HepG2 (cell line): Measurements from ENCODE around the gene POLR3E. TPM values are rescaled to one million over a fixed set of nuclear protein-coding genes. Genes with fewer than 3 reads are reported as not detected.
A peak's percentile ranks its signal among the peaks of the same experiment; 100 is the strongest.

ENCODE experiments used
- ATAC-seq: fragments of 200-7000 bp; cut with Tn5 transposase; 3 replicates; pipeline ENCODE4 v1.9.1; 2020; ENCODE audit warnings: mild to moderate bottlenecking, moderate library complexity
- BruUV-seq: library from RNA; stranded (reverse); fragments of 400-500 nt; replicated peaks from 2 replicates; lab custom pipeline; 2021; lab: Mats Ljungman, UMichigan
- CTCF ChIA-PET: fragments of 300-600 bp; formaldehyde crosslinking; extraction: SDS; loops from one replicate; lab custom pipeline; 2021; ENCODE audit warnings: low total read pairs, inconsistent platforms, low intra/inter-chr PET ratio; lab: Yijun Ruan, JAX
- POLR2A ChIA-PET: fragments of 350-600 bp; sonication (Branson Sonifier 250); formaldehyde crosslinking; loops from one replicate; lab custom pipeline; 2020; ENCODE audit warnings: antibody characterized with exemption, inconsistent platforms; lab: Yijun Ruan, JAX
- DNase-seq: peaks from one replicate; pipeline ENCODE4 v3.0.0-alpha.2; 2015; ENCODE audit warnings: low spot score
- FAIRE-seq: peaks from 3 replicates; lab custom pipeline; 2011; peaks lifted over from hg19 to GRCh38; lab: Jason Lieb, UNC
- H2AFZ ChIP-seq: one replicate; pipeline ENCODE4 v1.6.1; 2011; ENCODE audit warnings: low read length, inconsistent platforms
- H3K27ac ChIP-seq: fragments of 300-600 bp; 3 replicates; pipeline ENCODE4 v1.8.0; 2011; ENCODE audit warnings: mixed run types, mild to moderate bottlenecking, mixed read lengths, low read length, inconsistent platforms; ENCODE audit not compliant: insufficient read depth; ENCODE audit errors: extremely low read length
- H3K27me3 ChIP-seq, 2 experiments: fragments of 200-600 bp in 1 of 2; 2 replicates in 1 of 2; 3 replicates in 1 of 2; pipeline versions ENCODE4 v1.6.0 to v1.8.0; 2011; ENCODE audit warnings: low read length in 2 of 2, mild to moderate bottlenecking in 2 of 2, moderate library complexity in 2 of 2, inconsistent platforms in 1 of 2; ENCODE audit not compliant: insufficient read depth in 2 of 2, control insufficient read depth in 1 of 2
- H3K36me3 ChIP-seq, 2 experiments: fragments of 200-600 bp in 1 of 2; replicated peaks in 1 of 2; 2 replicates in 1 of 2; 3 replicates in 1 of 2; pipeline versions ENCODE4 v1.5.1 to v1.8.0; 2011; ENCODE audit warnings: low read length in 2 of 2, inconsistent platforms in 1 of 2; ENCODE audit not compliant: insufficient read depth in 2 of 2, control insufficient read depth in 1 of 2
- H3K4me1 ChIP-seq: 2 replicates; pipeline ENCODE4 v1.5.1; 2012; ENCODE audit warnings: low read length, inconsistent platforms; ENCODE audit not compliant: insufficient read depth
- H3K4me2 ChIP-seq: 2 replicates; pipeline ENCODE4 v1.6.0; 2011; ENCODE audit warnings: low read depth, low read length, inconsistent platforms
- H3K4me3 ChIP-seq, 3 experiments: fragments of 200-600 bp in 1 of 3; sonication (generic), shearing (Covaris generic) in 1 of 3; replicated peaks in 1 of 3; 2 replicates each; pipeline ENCODE4 v1.5.1; 2011 to 2016; ENCODE audit warnings: low read length in 3 of 3, inconsistent platforms in 2 of 3, low read depth in 2 of 3, mild to moderate bottlenecking in 2 of 3, control low read depth in 1 of 3, mixed read lengths in 1 of 3; ENCODE audit not compliant: insufficient read depth in 1 of 3
- H3K79me2 ChIP-seq: one replicate; pipeline ENCODE4 v1.6.1; 2011; ENCODE audit warnings: low read length, inconsistent platforms; ENCODE audit not compliant: insufficient read depth
- H3K9ac ChIP-seq: 2 replicates; pipeline ENCODE4 v1.6.0; 2011; ENCODE audit warnings: mild to moderate bottlenecking, low read depth, low read length, inconsistent platforms; ENCODE audit not compliant: insufficient read depth
- H3K9me3 ChIP-seq: 2 replicates; pipeline ENCODE4 v1.5.1; 2012; ENCODE audit warnings: mild to moderate bottlenecking, low read length
- H4K20me1 ChIP-seq: 2 replicates; pipeline ENCODE4 v1.6.0; 2011; ENCODE audit warnings: inconsistent platforms, mild to moderate bottlenecking, low read length, moderate library complexity; ENCODE audit not compliant: insufficient read depth
- ARNT2 ChIP-seq: sonication (generic); formaldehyde crosslinking; IDR thresholded peaks from 2 replicates; pipeline ENCODE4 v1.8.0; 2022; ENCODE audit warnings: mild to moderate bottlenecking, low read depth, missing genetic modification reagents, moderate library complexity
- CCDC6 ChIP-seq: sonication (generic); formaldehyde crosslinking; IDR thresholded peaks from 2 replicates; pipeline ENCODE4 v1.8.1; 2022; ENCODE audit warnings: mild to moderate bottlenecking, missing genetic modification reagents, moderate library complexity
- CEBPB ChIP-seq: IDR thresholded peaks from 2 replicates; pipeline ENCODE4 v1.6.1; 2011; ENCODE audit warnings: low read depth, low read length, improper control_type of control experiment, borderline replicate concordance
- CHD4 ChIP-seq: fragments of 200-600 bp; sonication (generic); IDR thresholded peaks from 2 replicates; pipeline ENCODE4 v1.7.0; 2017; ENCODE audit warnings: mild to moderate bottlenecking, low read length, borderline replicate concordance
- DNMT3B ChIP-seq: conservative IDR thresholded peaks from 2 replicates; pipeline ENCODE4 v1.6.1; 2016; ENCODE audit warnings: missing biosample characterization, control low read depth
- KDM3A ChIP-seq: IDR thresholded peaks from 2 replicates; pipeline ENCODE4 v1.6.1; 2018; ENCODE audit warnings: low read depth, missing compliant biosample characterization
- RXRB ChIP-seq: IDR thresholded peaks from 2 replicates; pipeline ENCODE4 v1.6.1; 2016; ENCODE audit warnings: borderline replicate concordance, missing genetic modification reagents, missing compliant biosample characterization
- TCF12 ChIP-seq, 2 experiments: fragments of 450-650 bp in 1 of 2; sonication (generic) in 1 of 2; formaldehyde crosslinking in 1 of 2; IDR thresholded peaks; 2 replicates each; pipeline versions ENCODE4 v1.6.1 to v1.8.0; 2017 to 2022; ENCODE audit warnings: antibody characterized with exemption in 1 of 2, mild to moderate bottlenecking in 1 of 2, missing genetic modification reagents in 1 of 2, moderate library complexity in 1 of 2
- ZC3H13 ChIP-seq: sonication (generic); formaldehyde crosslinking; IDR thresholded peaks from 2 replicates; pipeline ENCODE4 v1.8.1; 2023; ENCODE audit warnings: mild to moderate bottlenecking, missing genetic modification reagents, moderate library complexity
- ZFP36L2 ChIP-seq: sonication (generic); formaldehyde crosslinking; IDR thresholded peaks from 2 replicates; pipeline ENCODE4 v1.4.0; 2020; ENCODE audit warnings: missing genetic modification reagents
- ZKSCAN5 ChIP-seq: sonication (generic); formaldehyde crosslinking; IDR thresholded peaks from 2 replicates; pipeline ENCODE4 v1.5.1; 2020; ENCODE audit warnings: mild to moderate bottlenecking, missing genetic modification reagents
- ZNF577 ChIP-seq: sonication (generic); formaldehyde crosslinking; IDR thresholded peaks from 2 replicates; pipeline ENCODE4 v1.4.0; 2020; ENCODE audit warnings: mild to moderate bottlenecking, low read depth, missing genetic modification reagents, borderline replicate concordance
- WGBS: methylation state at CpG from one replicate; pipeline ENCODE4 v1.1.6; 2017; ENCODE audit warnings: low lambda C conversion rate; 5-methylcytosine and 5-hydroxymethylcytosine counted together
- in situ Hi-C: cut with HindIII; loops from 2 replicates; pipeline ENCODE4 v1.10.0; 2017; ENCODE audit warnings: low pct_unique_long_range_greater_than_20kb; ENCODE audit not compliant: extremely low pct_ligation_motif_present
- intact Hi-C: fragments of 100-400 bp; cut with micrococcal nuclease; formaldehyde crosslinking; loops from one replicate; pipeline ENCODE4 v1.10.0; 2022; ENCODE audit not compliant: unreplicated experiment
- polyA plus RNA-seq, 8 experiments: library from polyadenylated mRNA; depleted of rRNA in 3 of 8; stranded (reverse) in 7 of 8; unstranded in 1 of 8; fragments of >200 nt; fragmentation: Illumina TruSeq in 4 of 8; extraction: Trizol in 4 of 8; gene quantifications; 2 replicates each; pipeline versions ENCODE4 v1.2.1 to v1.2.3, GENCODE V29; 2011 to 2016; ENCODE audit warnings: low read depth in 4 of 8, missing spikeins in 1 of 8, mixed read lengths in 1 of 8; ENCODE audit not compliant: insufficient read depth in 1 of 8
- total RNA-seq, 5 experiments: library from RNA; depleted of rRNA; stranded (reverse); fragments of >200 nt; fragmentation: Illumina TruSeq; extraction: Trizol; gene quantifications; 2 replicates each; pipeline ENCODE4 v1.2.3, GENCODE V29; 2016; ENCODE audit warnings: low read depth in 1 of 5
- TF ChIP-seq, protein P1 (sequence below): sonication (generic); formaldehyde crosslinking; IDR thresholded peaks from 2 replicates; pipeline ENCODE4 v1.4.0; 2020; ENCODE audit warnings: missing genetic modification reagents
- TF ChIP-seq, protein P2 (sequence below): sonication (generic); formaldehyde crosslinking; IDR thresholded peaks from 2 replicates; pipeline ENCODE4 v1.8.0; 2022; ENCODE audit warnings: mild to moderate bottlenecking, missing genetic modification reagents; ENCODE audit not compliant: insufficient replicate concordance
- TF ChIP-seq, protein P3 (sequence below), 2 experiments: sonication (generic) in 1 of 2; formaldehyde crosslinking in 1 of 2; IDR thresholded peaks; 2 replicates each; pipeline versions ENCODE4 v1.5.1 to v1.6.1; 2011 to 2020; ENCODE audit warnings: borderline replicate concordance in 1 of 2, low read depth in 1 of 2, low read length in 1 of 2, mild to moderate bottlenecking in 1 of 2, missing genetic modification reagents in 1 of 2, moderate library complexity in 1 of 2

POLR3E gene
- total and polyA plus RNA-seq, 2 of the 13 experiments (the other 11 are each of a cell fraction or from before 2014, with no cell fraction given), result 135 to 262 TPM

DNA sequence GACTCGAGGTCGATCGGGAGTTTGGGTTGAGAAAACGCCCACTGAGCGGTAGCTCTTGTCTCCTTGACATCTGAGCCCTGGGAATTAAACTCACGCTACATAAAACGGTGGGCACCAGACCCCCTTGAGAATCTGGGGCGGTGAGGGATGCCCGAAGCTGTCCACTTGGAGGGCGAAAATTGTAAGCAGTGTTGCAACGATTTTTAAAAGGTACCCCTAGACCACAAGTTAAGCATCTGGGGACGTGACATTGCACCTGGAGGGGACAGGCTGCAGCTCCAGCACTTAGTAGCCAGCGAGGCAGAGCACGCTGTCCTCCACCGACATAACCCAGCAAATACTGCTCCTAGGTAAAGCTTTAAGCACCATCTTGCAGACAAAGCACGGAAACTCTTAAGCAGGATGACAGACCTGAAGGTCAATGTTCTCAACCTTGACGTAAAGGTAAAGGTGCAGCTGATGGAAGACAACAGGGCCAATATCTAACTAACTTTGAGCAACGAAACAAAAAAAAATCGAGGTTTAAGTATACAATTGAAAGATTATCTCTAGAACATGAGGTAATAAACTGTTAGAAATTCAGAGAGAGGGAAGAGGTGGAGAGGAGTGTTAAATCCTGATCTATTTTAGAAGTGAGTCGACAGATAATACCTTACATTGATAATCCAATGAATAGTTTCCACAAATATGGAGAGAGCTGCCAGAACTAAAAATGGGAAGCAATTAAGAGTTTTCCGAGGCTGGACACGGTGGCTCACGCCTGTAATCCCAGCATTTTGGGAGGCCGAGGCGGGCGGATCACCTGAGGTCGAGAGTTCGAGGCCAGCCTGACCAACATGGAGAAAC, 78.1 kb downstream of the POLR3E start:
- ChIA-PET CTCF (no interaction called here), POLR2A (interaction anchor here (0.6 to 2.0 kb wide), 11 partner anchors 15 to 1162 kb away, joined by 3 to 23 read pairs (median 4); no protein-coding TSS in a partner anchor)
- Histone ChIP-seq H4K20me1 (peaks cover 10% of the 10 kb centered on the region), H3K79me2 (peaks cover 41% of the 10 kb centered on the region), H3K36me3 (no peaks in the 10 kb centered on the region), H3K27ac (peak overlapping the region; percentile 85), H3K4me1 (peaks cover 44% of the 10 kb centered on the region), H3K9me3 (no peaks in the 10 kb centered on the region), H3K9ac (peak overlapping the region; percentile 81), H3K4me2 (peak overlapping the region; percentile 97), H3K27me3 (no peaks in the 10 kb centered on the region; a peak in 1 of 5 replicates), H3K4me3 (peak overlapping the region; percentile 81 to 98 (median 87)), H2AFZ (peak overlapping the region; percentile 16)
- WGBS, result 1% methylated on average over 28 of the region's 28 CpGs
- intact Hi-C loops, result no loop called here
- in situ Hi-C loops, result loop anchor here (10.0 kb wide), 1 partner anchor 59 kb away; no protein-coding TSS in a partner anchor
- TSS peak; percentile 78 for BruUV-seq
- ATAC-seq, result peak; percentile 37
- peak; percentile 42 for DNase-seq
- FAIRE-seq, result no peak
- TF ChIP-seq DNMT3B (CRISPR knock-in tag) (no peak), ARNT2 (no peak), ZKSCAN5 (CRISPR knock-in tag) (no peak), CHD4 (peak; percentile 86), ZNF577 (CRISPR knock-in tag) (0 out of 2 replicates have a peak, but pooled peaks have one; percentile 38), RXRB (CRISPR knock-in tag) (no peak), TCF12 (IDR thresholded peaks at IDR 0.05) (no peak), TCF12 (CRISPR knock-in tag; IDR thresholded peaks at IDR 0.05) (peak; percentile 22; the same call in 1 of the 2 replicates), ZFP36L2 (CRISPR knock-in tag) (0 out of 2 replicates have a peak, but pooled peaks have one; percentile 41), CCDC6 (peak; percentile 44; the same call in 1 of the 2 replicates), CEBPB (peak; percentile 39; the same call in 1 of the 2 replicates), ZC3H13 (CRISPR knock-in tag) (no peak), KDM3A (CRISPR knock-in tag) (peak; percentile 32; the same call in 1 of the 2 replicates)
- TF ChIP-seq, protein P1, sequence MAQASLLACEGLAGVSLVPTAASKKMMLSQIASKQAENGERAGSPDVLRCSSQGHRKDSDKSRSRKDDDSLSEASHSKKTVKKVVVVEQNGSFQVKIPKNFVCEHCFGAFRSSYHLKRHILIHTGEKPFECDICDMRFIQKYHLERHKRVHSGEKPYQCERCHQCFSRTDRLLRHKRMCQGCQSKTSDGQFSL, result no peak
- TF ChIP-seq, protein P2, sequence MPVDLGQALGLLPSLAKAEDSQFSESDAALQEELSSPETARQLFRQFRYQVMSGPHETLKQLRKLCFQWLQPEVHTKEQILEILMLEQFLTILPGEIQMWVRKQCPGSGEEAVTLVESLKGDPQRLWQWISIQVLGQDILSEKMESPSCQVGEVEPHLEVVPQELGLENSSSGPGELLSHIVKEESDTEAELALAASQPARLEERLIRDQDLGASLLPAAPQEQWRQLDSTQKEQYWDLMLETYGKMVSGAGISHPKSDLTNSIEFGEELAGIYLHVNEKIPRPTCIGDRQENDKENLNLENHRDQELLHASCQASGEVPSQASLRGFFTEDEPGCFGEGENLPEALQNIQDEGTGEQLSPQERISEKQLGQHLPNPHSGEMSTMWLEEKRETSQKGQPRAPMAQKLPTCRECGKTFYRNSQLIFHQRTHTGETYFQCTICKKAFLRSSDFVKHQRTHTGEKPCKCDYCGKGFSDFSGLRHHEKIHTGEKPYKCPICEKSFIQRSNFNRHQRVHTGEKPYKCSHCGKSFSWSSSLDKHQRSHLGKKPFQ (CRISPR knock-in tag), result peak; percentile 63
- TF ChIP-seq, protein P3, sequence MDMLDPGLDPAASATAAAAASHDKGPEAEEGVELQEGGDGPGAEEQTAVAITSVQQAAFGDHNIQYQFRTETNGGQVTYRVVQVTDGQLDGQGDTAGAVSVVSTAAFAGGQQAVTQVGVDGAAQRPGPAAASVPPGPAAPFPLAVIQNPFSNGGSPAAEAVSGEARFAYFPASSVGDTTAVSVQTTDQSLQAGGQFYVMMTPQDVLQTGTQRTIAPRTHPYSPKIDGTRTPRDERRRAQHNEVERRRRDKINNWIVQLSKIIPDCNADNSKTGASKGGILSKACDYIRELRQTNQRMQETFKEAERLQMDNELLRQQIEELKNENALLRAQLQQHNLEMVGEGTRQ (IDR thresholded peaks at IDR 0.05; ENCODE audit: low read depth, low read length), result no peak
- TF ChIP-seq, protein P3 (CRISPR knock-in tag; IDR thresholded peaks at IDR 0.05; ENCODE audit: borderline replicate concordance), result 0 out of 2 replicates have a peak, but pooled peaks have one; percentile 11
